PC-3 (cell line): ENCODE data around the gene CEP131. TPM values are rescaled to one million over a fixed set of nuclear protein-coding genes. Genes with fewer than 3 reads are reported as not detected.

Source experiments
- ATAC-seq: fragments of 200-7000 bp; cut with Tn5 transposase; 2 replicates; pipeline ENCODE4 v1.9.1; 2020; ENCODE audit warnings: mild to moderate bottlenecking, moderate library complexity
- BruUV-seq: library from RNA; stranded (reverse); fragments of 400-500 nt; replicated peaks from 2 replicates; lab custom pipeline; 2021; lab: Mats Ljungman, UMichigan
- CTCF ChIA-PET: fragments of 300-600 bp; sonication (Branson Sonifier 250); formaldehyde crosslinking; loops from one replicate; lab custom pipeline; 2022; ENCODE audit warnings: antibody characterized with exemption; lab: Charles Lee
- POLR2A ChIA-PET: fragments of 300-600 bp; sonication (Branson Sonifier 250); formaldehyde crosslinking; loops from one replicate; lab custom pipeline; 2022; ENCODE audit warnings: antibody characterized with exemption; ENCODE audit not compliant: unreplicated experiment; lab: Charles Lee
- DNase-seq: peaks from one replicate; pipeline ENCODE4 v3.0.0-alpha.2; 2015
- H2AFZ ChIP-seq: fragments of 300-600 bp; sonication (generic); 2 replicates; pipeline ENCODE4 v1.6.0; 2016; ENCODE audit warnings: antibody characterized with exemption, low read length
- H3F3A ChIP-seq: fragments of 300-600 bp; sonication (generic); one replicate; pipeline ENCODE4 v1.6.0; 2017; ENCODE audit warnings: antibody characterized with exemption, low read length, control low read depth, mild to moderate bottlenecking; ENCODE audit not compliant: unreplicated experiment
- H3K27ac ChIP-seq: fragments of 300-600 bp; sonication (generic); 2 replicates; pipeline ENCODE4 v1.5.1; 2016; ENCODE audit warnings: mild to moderate bottlenecking, low read length
- H3K27me3 ChIP-seq: fragments of 300-600 bp; sonication (generic); 2 replicates; pipeline ENCODE4 v1.6.1; 2016; ENCODE audit warnings: low read length, mixed read lengths
- H3K36me3 ChIP-seq: fragments of 300-600 bp; sonication (generic); 2 replicates; pipeline ENCODE4 v1.6.1; 2016; ENCODE audit warnings: low read depth, mixed run types, low read length, mixed read lengths
- H3K4me1 ChIP-seq: fragments of 300-600 bp; sonication (generic); 2 replicates; pipeline ENCODE4 v1.5.1; 2016; ENCODE audit warnings: low read length; ENCODE audit not compliant: insufficient read depth
- H3K4me2 ChIP-seq: fragments of 300-600 bp; sonication (generic); 2 replicates; pipeline ENCODE4 v1.6.0; 2016; ENCODE audit warnings: low read length
- H3K4me3 ChIP-seq: fragments of 300-600 bp; sonication (generic); 2 replicates; pipeline ENCODE4 v1.5.1; 2016; ENCODE audit warnings: mild to moderate bottlenecking, low read length, mixed read lengths
- H3K79me2 ChIP-seq: fragments of 300-600 bp; sonication (generic); 2 replicates; pipeline ENCODE4 v1.6.1; 2017; ENCODE audit warnings: low read length, mixed read lengths
- H3K9ac ChIP-seq: fragments of 300-600 bp; sonication (generic); 2 replicates; pipeline ENCODE4 v1.6.0; 2016; ENCODE audit warnings: mild to moderate bottlenecking, low read length
- H3K9me2 ChIP-seq: fragments of 300-600 bp; sonication (generic); replicated peaks from 2 replicates; pipeline ENCODE4 v1.6.1; 2016; ENCODE audit warnings: mixed run types, low read length, mixed read lengths
- H3K9me3 ChIP-seq: fragments of 300-600 bp; sonication (generic); 2 replicates; pipeline ENCODE4 v1.6.1; 2016; ENCODE audit warnings: low read length, mixed read lengths
- H4K20me1 ChIP-seq: fragments of 300-600 bp; sonication (generic); 2 replicates; pipeline ENCODE4 v1.6.1; 2016; ENCODE audit warnings: low read length, mixed read lengths
- EZH2 ChIP-seq: fragments of 300-600 bp; sonication (generic); IDR thresholded peaks from one replicate; pipeline ENCODE4 v1.6.1; 2017; ENCODE audit warnings: antibody characterized with exemption, mild to moderate bottlenecking, low read length; ENCODE audit not compliant: unreplicated experiment
- EZH2phosphoT487 ChIP-seq: fragments of 300-600 bp; sonication (generic); IDR thresholded peaks from 2 replicates; pipeline ENCODE4 v1.6.1; 2018; ENCODE audit warnings: mild to moderate bottlenecking, antibody characterized with exemption, low read length, borderline replicate concordance
- intact Hi-C: fragments of 100-400 bp; cut with micrococcal nuclease; formaldehyde crosslinking; loops from 2 replicates; pipeline ENCODE4 v1.9.0; 2023
- total RNA-seq: library from RNA; depleted of rRNA; stranded (reverse); fragments of >200 nt; gene quantifications from 2 replicates; pipeline ENCODE4 v1.2.3, GENCODE V29; 2014
- TF ChIP-seq, protein P1 (sequence below): fragments of 300-600 bp; sonication (generic); conservative IDR thresholded peaks from 2 replicates; pipeline ENCODE4 v1.5.1; 2017; ENCODE audit warnings: antibody characterized with exemption, low read depth, mild to moderate bottlenecking, low read length

Gene CEP131
- total RNA-seq, 1 experiment from 2014 or later, result 32.1 TPM

GRCh38 chr17:81161536-81161935 is 61.2 kb downstream of the CEP131 start:
- CTCF ChIA-PET, result no interaction called here
- Histone ChIP-seq H3K27me3 (peaks cover 12% of the 10 kb centered on the region), H3K27ac (no peak overlapping the region), H3K36me3 (no peaks in the 10 kb centered on the region), H3K4me2 (no peak overlapping the region), H3K9ac (no peak overlapping the region), H2AFZ (no peak overlapping the region), H4K20me1 (no peaks in the 10 kb centered on the region), H3K4me3 (no peak overlapping the region), H3F3A (no peaks in the 10 kb centered on the region), H3K9me3 (no peaks in the 10 kb centered on the region), H3K4me1 (no peaks in the 10 kb centered on the region), H3K9me2 (no peaks in the 10 kb centered on the region), H3K79me2 (no peaks in the 10 kb centered on the region)
- POLR2A ChIA-PET, result no interaction called here
- intact Hi-C loops, result no loop called here
- BruUV-seq, result no TSS peak
- TF ChIP-seq, protein P1, sequence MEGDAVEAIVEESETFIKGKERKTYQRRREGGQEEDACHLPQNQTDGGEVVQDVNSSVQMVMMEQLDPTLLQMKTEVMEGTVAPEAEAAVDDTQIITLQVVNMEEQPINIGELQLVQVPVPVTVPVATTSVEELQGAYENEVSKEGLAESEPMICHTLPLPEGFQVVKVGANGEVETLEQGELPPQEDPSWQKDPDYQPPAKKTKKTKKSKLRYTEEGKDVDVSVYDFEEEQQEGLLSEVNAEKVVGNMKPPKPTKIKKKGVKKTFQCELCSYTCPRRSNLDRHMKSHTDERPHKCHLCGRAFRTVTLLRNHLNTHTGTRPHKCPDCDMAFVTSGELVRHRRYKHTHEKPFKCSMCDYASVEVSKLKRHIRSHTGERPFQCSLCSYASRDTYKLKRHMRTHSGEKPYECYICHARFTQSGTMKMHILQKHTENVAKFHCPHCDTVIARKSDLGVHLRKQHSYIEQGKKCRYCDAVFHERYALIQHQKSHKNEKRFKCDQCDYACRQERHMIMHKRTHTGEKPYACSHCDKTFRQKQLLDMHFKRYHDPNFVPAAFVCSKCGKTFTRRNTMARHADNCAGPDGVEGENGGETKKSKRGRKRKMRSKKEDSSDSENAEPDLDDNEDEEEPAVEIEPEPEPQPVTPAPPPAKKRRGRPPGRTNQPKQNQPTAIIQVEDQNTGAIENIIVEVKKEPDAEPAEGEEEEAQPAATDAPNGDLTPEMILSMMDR, result no peak
- no peak for TF ChIP-seq EZH2
- no peak for TF ChIP-seq EZH2phosphoT487
- ATAC-seq, result no peak
- DNase-seq, result no peak

DNA sequence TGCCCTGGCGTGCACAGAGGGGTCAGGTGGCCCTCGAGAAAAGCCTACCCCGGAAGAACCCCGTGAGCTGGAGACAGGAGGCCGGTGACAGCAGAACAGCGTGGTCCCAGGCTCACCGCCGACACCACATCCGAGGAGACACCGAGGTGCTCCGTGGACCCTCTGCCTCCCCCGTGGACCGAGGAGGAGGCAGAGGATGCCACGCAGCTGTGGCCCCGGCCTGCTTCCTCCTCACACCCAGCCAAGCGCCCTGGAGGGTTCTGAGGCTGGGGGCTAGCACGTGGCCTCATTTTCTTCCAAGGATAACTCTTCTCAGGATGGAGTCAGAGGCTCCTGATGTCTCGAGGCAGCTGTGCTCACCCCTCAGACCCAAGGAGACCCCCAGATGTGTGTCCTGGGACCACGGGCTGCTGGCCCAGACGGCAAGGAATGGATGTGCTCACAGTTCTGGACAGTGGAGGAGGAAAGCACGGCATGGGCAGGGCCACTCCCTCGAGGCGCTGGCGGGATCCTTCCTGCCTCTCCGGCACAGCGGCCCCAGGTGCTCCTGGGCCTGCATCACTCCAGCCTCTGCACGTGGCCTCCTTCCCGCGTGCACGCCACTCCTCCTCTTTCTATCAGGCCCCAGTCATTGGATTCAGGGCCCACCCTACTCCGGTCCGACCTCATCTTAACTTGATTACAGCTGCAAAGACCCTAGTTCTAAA is 61.9 kb downstream of the CEP131 start:
- ChIA-PET CTCF (no interaction called here), POLR2A (no interaction called here)
- Histone ChIP-seq H3K4me1 (no peaks in the 10 kb centered on the region), H4K20me1 (no peaks in the 10 kb centered on the region), H2AFZ (no peak overlapping the region), H3K4me2 (no peak overlapping the region), H3K4me3 (no peak overlapping the region), H3K27ac (no peak overlapping the region), H3F3A (no peaks in the 10 kb centered on the region), H3K9me2 (no peaks in the 10 kb centered on the region), H3K27me3 (peaks cover 11% of the 10 kb centered on the region), H3K9ac (no peak overlapping the region), H3K36me3 (no peaks in the 10 kb centered on the region), H3K9me3 (no peaks in the 10 kb centered on the region), H3K79me2 (no peaks in the 10 kb centered on the region)
- TF ChIP-seq EZH2 (no peak), EZH2phosphoT487 (no peak)
- TF ChIP-seq, protein P1, result no peak
- intact Hi-C loops, result no loop called here
- no peak for ATAC-seq
- DNase-seq, result no peak
- BruUV-seq, result no TSS peak

- Histone ChIP-seq H3K79me2 (no peaks in the 10 kb centered on the region), H3K27me3 (peaks cover 6% of the 10 kb centered on the region), H3F3A (no peaks in the 10 kb centered on the region), H3K27ac (no peak overlapping the region), H3K4me2 (no peak overlapping the region), H4K20me1 (no peaks in the 10 kb centered on the region), H3K4me1 (no peaks in the 10 kb centered on the region), H3K9me3 (no peaks in the 10 kb centered on the region), H2AFZ (no peak overlapping the region), H3K9me2 (no peaks in the 10 kb centered on the region), H3K4me3 (no peak overlapping the region), H3K36me3 (no peaks in the 10 kb centered on the region), H3K9ac (no peak overlapping the region)
- TF ChIP-seq, protein P1, result no peak
- no peak for TF ChIP-seq EZH2
- TF ChIP-seq EZH2phosphoT487, result no peak
- no TSS peak for BruUV-seq
- no peak for ATAC-seq
- DNase-seq, result no peak
- intact Hi-C loops, result no loop called here
- POLR2A ChIA-PET, result no interaction called here
- CTCF ChIA-PET, result no interaction called here
Observed at GRCh38 chr17:81160306-81160705, 62.5 kb downstream of the CEP131 start.
